ENCODE results near the gene MTG2.

The MTG2 gene

GRCh38 chr20:62186887-62187866, 4.3 kb downstream of the MTG2 start:
- no peak for DNase-seq

DNA sequence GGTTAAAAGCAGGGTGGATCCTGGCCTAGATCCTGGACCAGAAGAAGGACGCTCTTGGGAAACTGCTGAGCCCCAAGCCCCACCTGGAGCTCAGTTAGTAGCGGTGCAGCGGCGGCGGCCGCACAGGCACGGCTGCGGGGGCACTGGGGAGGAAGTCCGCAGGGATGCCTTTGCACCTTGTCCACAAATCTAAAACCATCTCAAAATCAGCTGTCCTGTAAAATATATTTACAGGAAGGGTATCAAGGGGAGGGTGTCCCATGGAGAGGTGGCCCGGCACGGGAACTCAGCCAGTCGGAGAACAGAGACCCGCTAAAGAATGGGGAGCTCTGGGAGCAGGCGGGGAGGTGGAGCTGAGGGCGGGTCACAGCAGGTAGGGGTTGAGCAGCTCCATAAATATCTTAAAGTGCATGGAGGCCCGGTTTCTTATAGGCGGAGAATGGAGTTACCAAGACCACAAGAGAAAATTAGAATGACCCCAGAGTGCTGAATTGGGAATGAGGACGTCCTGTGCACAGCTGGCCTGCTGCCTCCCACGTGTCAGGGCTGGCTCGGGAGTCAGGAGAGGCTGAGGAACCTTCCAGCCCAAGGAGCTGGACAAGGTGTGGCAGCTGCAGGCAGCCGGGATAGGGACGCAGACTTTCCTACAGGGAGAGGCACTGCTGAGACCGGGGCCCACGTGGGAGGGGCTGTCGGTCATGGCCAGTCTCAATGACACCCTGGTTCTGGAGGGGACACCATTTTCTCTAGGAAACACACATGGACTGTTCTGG, 8.0 kb downstream of the MTG2 start:
- DNase-seq = no peak

DNA sequence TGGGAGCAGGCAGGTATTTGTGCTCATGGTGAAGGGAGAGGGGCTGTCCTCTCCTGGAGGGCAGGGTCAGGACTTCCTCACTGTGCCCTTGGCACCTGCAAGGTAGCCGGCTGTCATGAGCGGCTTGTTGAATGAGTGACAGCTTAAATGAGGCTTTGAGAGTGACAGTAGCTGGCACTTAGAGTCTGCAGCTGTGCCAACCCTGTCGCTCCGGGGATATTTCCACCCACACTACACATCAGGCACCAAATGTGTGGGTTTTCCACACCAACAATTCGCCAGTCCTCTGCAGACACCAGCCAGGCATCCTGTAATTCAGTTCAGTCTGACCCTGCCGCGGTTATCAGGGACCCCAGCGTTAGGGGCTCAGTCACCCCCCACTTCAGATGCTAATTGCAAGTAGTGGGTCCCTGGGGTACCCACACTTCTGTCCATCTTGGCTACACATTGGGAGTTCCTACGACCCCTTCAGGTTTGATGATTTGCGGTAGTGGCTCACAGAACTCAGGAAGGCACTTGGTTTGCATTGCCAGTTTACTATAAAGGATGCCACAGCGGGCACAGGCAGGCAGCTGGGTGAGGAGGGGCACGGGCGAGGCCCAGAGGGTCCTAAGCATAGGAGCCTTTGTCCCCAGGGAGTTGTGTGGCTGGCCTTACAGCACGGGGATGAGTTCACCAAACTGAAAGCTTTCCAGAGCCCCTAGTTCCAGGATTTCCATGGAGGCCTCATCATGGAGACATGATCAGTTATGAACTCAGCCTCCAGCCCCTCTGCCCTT, 9.1 kb downstream of the MTG2 start:
- DNase-seq = no peak

DNA sequence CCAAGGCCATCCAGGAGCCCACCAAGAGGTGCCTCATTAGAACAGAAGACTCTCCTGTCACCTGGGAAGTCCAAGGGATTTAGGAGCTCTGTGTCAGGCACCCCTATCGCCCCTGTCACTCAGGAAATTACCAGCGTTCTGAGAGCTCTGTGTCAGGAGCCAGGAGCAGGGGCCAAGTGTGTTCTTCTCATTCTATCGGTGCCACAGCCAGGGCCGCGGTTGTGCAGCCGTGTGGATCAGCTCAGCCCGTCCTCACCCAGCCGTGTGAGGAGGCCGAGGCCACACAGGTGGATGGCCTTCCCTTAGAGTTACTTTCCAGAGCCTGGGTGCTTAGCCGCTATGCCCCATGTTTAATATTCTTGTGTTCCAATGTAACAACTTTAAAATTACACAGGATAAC, 9.8 kb downstream of the MTG2 start:
- no peak for DNase-seq

DNA sequence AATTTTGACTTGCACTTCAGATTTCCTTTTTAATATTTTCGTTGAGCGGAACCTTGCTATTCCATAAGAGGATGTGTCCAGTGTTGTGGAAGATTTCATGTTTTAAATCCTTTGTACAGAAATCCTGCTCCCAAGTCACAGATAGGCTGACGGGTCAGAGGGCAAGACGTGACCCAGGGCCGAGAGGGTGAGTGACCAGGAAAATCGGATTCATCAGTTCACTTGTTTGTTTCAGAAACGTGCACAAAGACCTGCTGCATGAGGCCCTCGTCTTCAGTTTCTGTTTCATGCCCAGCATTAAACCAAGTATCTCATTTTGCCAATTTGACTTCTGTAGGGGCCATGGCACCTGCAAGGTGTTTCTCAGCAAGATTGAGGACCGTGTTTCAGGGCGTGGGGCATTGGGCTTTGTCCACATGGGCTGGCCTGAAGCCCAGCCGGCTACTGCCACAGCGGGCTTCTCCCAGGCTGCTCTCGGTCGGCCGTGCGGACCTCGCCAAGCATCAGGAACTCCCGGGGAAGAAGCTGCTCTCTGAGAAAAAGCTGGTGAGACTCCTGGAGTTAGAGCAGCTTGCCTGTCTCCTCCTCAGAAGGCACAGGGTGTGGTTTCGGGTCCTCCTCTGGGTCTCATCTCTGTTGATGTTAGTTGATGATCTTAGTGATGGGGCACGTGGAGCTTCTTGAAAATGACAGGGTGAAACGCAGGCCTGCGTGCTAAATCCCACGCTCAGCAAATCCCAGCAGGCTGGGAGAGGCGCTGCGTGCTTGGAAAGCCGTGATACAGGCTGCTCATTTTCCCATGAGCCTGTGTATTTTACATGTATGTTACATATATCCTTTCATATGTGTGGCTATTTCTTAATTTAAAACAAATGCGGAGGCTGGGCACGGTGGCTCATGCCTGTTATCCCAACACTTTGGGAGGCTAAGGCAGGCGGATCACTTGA, 10.5 kb downstream of the MTG2 start:
- no peak for DNase-seq

DNA sequence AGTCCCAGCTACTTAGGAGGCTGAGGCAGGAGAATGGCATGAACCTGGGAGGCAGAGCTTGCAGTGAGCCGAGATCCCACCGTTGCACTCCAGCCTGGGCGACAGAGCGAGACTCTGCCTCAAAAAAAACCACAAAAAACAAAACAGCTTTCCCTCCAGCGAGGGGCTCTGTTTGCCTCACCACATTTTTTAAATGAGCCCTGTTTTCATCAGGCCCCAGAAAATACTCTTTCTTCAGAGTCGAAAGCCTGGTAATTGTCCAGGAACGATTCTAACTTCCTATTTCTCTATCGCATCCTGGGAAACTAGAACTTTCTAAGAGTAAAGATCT, 12.2 kb downstream of the MTG2 start:
- DNase-seq = no peak

- DNase-seq = no peak
Measured at GRCh38 chr20:62195736-62196135, 12.9 kb downstream of the MTG2 start.

DNA sequence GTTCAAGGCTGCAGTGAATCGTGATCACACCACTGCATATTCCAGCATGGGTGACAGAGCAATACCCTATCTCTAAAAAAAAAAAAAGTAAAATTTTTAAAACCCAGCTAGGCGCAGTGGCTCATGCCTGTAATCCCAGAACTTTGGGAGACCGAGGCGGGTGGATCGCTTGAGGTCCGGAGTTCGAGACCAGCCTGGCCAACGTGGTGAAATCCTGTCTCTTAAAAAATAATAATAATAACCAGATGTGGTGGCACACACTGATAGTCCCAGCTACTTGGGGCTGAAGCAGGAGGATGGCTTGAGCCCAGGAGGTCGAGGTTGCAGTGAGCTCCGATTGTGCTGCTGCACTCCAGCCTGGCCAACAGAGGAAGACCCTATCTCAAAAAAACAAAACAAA, 13.5 kb downstream of the MTG2 start:
- no peak for DNase-seq

DNA sequence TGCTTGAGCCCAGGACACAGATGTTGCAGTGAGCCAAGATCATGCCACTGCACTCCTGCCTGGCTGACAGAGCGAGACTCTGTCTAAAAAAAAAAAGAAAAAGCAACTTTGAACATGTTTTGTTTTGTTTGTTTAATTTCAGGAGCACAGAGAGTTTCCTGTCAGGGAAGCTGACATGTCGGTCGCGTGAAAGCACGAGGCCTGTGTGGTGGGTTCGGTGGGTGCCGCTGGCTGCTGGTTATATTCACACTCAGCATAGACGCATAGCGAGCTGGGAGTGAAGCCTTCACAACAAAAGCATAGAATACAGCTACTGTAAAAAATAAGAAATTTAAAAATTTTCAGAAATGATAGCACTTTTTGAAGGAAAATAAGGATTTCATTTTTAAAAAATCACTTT, 14.5 kb downstream of the MTG2 start:
- no peak for DNase-seq

DNA sequence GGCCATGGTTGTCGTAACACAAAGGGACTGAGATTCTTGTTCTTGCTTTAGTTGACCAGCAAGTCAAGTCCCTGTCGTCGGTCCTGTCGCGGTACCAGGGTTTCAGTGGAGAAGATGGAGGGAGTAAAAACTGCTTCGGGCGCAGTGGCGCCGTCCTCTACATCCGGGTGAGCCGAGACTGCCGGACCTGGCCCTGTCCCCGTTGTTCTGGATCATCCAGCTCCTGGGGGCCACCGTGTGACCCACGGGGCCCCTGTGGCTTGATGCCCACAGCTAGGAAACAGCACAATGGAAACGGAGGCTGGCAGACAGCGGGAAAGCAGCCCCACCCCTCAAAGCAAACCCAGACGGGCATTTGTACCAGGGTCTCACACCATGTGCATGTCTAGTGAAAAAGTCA, 15.0 kb downstream of the MTG2 start:
- no peak for DNase-seq

- no peak for DNase-seq
Measured at GRCh38 chr20:62198496-62198895, 15.7 kb downstream of the MTG2 start.

- no peak for DNase-seq
Measured at GRCh38 chr20:62198931-62199330, 16.1 kb downstream of the MTG2 start.

DNA sequence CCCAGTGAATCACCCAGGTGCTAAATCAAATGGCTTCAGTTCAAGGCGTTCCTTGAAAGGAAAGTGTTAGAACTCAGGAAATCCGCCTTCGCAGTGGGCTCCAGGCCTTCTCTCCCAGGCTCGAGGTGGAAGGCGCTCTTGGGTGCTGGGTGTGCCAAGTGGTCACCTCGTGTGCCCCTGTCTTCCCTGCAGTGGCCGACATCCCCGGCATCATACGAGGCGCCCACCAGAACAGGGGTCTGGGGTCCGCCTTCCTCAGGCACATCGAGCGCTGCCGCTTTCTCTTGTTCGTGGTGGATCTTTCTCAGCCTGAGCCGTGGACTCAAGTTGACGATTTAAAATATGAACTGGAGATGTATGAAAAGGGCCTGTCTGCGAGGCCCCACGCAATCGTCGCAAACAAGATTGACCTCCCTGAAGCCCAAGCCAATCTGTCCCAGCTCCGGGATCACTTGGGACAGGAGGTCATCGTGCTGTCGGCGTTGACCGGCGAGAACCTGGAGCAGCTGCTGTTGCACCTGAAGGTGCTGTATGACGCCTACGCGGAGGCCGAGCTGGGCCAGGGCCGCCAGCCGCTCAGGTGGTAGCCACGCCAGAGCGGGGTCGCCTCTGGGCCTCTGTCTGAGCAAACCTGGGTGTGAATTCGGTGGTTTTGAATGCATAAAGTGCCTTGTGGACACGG, 17.8 kb downstream of the MTG2 start:
- DNase-seq = no peak

- no peak for DNase-seq
Measured at GRCh38 chr20:62201173-62202082, 18.6 kb downstream of the MTG2 start.

- no peak for DNase-seq
Measured at GRCh38 chr20:62202083-62202395, 19.2 kb downstream of the MTG2 start.

- DNase-seq = no peak
Measured at GRCh38 chr20:62202676-62203377, 20.0 kb downstream of the MTG2 start.

DNA sequence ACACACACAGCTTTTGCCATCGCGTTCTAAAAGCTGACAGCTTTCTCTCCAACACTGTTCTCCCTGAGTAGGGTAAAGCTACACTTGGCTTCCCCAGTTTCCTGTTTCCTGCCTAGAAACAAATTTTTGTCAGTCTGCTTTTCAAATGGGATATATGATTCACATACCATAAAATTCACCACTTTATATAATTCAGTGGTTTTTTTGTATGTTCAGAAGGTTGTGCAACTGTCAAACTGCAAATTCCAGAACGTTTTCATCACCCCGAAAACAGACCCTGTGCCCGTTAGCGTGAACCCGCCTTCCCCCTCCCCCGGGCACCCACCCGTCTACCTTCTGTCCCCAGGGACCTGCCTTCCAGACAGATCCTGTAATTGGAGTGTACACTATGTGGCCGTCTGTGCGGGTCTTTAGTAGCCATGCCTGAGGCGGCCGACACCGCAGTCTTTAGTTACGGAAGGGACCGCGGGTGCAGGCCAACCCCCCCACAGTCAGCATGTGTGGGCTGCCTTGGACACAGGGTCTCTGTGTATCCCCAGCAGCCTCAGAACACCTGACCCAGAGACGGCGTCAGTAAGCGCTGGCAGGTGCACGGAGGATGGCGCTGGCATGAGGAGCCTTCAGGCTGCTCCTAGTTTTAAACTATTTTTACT, 20.7 kb downstream of the MTG2 start:
- no peak for DNase-seq

DNA sequence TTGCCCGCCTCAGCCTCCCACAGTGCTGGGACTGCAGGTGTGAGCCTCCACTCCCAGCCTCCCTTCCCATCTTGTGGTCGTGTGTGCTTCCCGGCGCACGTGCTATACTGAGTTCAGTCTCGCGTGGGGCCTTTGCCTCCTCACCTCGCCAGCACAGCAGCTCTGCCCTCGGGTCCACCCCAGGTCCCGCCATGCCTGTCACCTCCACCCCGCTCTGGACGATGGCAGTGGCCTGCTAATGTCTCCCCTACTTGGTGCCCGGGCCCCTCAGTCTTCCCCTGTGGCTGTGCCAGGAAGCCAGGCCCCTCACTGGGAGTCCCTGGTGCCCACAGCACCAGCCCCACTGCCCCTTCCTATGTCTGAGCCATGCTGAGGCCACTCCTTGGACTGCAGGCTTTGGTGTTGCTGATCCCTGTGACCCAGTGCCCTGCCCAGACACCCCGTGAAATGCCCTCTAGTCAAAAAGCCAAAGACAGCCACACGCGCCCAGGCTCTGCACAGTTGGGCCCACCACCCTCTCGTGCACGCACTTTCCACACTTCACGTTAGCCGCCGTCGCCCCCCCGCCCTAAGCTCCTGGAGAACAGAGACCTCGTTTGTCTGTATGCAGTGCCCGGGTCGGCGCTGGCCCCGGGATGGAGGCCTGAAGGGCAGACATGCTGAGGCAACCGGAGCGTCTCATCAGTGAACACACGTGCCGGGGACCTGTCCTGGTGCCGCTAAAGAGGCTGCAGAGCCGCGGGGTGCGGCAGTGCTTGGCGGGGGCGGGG, 23.0 kb downstream of the MTG2 start:
- no peak for DNase-seq

DNA sequence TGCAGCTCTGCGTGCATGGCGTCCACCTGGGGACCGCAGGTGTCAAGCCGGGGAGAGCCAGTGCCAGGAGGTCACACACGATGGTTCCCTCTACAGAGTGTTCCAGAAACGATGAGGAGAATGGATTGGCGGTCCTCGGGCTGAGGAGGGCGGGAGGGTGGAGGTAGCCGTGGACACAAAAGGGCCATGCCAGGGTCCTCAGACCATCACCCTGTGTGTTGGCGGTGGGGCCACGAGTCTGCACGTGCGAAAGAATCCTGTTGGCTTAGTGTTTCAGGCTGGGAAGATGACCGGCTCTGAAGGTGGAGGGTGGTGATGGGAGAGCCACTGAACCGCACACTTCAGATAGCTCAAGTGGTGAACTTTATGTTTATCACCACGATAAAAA, 23.6 kb downstream of the MTG2 start:
- no peak for DNase-seq

Measured in SW 1271 (cell line).